Measurements from ENCODE around the gene TUBA1A.

GRCh38 chr12:49137476-49137875 is 51.4 kb downstream of the TUBA1A start:
- TF ChIP-seq CTCF (conservative IDR thresholded peaks at IDR 0.05 in 1 of 2, IDR thresholded peaks at IDR 0.05 in 1 of 2; ENCODE audit: low read depth in 1 of 2, low read length in 2 of 2) (no peak), EZH2 (IDR thresholded peaks at IDR 0.05; ENCODE audit: low read length, missing control alignments) (no peak)

Measured in fibroblast of lung (primary cell).